Measurements from ENCODE around the gene SLC23A3.

The SLC23A3 gene

DNA sequence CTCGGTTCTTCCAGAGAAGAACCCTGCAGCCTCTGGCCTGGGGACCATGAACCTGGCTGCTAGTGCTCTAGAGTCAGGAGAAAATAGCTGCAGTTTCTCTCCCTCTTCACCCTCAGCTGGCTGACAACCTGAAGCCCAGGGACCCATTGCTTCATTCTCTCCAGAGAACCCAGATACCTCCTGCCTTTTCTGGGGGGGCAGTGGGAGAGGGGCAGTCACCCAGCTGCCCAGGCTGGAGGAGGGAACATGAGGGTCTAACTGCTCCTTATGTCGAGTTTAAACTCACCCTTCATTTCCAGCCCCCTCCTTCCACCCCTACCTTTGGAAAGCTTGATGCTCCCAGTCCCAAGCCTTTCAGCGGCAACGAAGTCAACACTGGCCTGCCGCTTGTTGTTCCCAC lies 29.1 kb upstream of the SLC23A3 start:
- no peaks in the 10 kb centered on the region for H3K79me2 ChIP-seq (ENCODE audit: insufficient read depth, low read length)
- no peaks in the 10 kb centered on the region for H3F3A ChIP-seq (ENCODE audit: insufficient read depth, low read length)
- no peaks in the 10 kb centered on the region for H4K20me1 ChIP-seq (ENCODE audit: insufficient read depth, low read length)
- no peaks in the 10 kb centered on the region for H3K36me3 ChIP-seq (ENCODE audit: insufficient read depth, low read length)
- TF ChIP-seq EZH2 (IDR thresholded peaks at IDR 0.05; ENCODE audit: borderline replicate concordance, low read length): no peak
- TF ChIP-seq, protein P1, sequence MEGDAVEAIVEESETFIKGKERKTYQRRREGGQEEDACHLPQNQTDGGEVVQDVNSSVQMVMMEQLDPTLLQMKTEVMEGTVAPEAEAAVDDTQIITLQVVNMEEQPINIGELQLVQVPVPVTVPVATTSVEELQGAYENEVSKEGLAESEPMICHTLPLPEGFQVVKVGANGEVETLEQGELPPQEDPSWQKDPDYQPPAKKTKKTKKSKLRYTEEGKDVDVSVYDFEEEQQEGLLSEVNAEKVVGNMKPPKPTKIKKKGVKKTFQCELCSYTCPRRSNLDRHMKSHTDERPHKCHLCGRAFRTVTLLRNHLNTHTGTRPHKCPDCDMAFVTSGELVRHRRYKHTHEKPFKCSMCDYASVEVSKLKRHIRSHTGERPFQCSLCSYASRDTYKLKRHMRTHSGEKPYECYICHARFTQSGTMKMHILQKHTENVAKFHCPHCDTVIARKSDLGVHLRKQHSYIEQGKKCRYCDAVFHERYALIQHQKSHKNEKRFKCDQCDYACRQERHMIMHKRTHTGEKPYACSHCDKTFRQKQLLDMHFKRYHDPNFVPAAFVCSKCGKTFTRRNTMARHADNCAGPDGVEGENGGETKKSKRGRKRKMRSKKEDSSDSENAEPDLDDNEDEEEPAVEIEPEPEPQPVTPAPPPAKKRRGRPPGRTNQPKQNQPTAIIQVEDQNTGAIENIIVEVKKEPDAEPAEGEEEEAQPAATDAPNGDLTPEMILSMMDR (IDR thresholded peaks at IDR 0.05; ENCODE audit: low read length): no peak
- H3K4me2 ChIP-seq (ENCODE audit: low read length): no peak overlapping the region
- H3K9ac ChIP-seq (ENCODE audit: low read length): no peak overlapping the region
- no peak overlapping the region for H3K27ac ChIP-seq (ENCODE audit: low read depth, low read length, poor library complexity, severe bottlenecking)
- no peaks in the 10 kb centered on the region for H3K9me3 ChIP-seq (ENCODE audit: low read length)
- H2AFZ ChIP-seq (ENCODE audit: low read length): no peak overlapping the region
- no peaks in the 10 kb centered on the region for H3K9me2 ChIP-seq (ENCODE audit: low read depth, low read length)
- no peak overlapping the region for H3K4me3 ChIP-seq (ENCODE audit: low read depth, low read length, poor library complexity, severe bottlenecking)
- H3K4me1 ChIP-seq (ENCODE audit: insufficient read depth, low read length, severe bottlenecking): no peaks in the 10 kb centered on the region
- no peaks in the 10 kb centered on the region for H3K27me3 ChIP-seq (ENCODE audit: insufficient read depth, low read length)

GRCh38 chr2:219197388-219197787 lies 27.6 kb upstream of the SLC23A3 start:
- no peaks in the 10 kb centered on the region for H3K9me3 ChIP-seq (ENCODE audit: low read length)
- no peaks in the 10 kb centered on the region for H3K36me3 ChIP-seq (ENCODE audit: insufficient read depth, low read length)
- no peak overlapping the region for H3K9ac ChIP-seq (ENCODE audit: low read length)
- no peaks in the 10 kb centered on the region for H3K9me2 ChIP-seq (ENCODE audit: low read depth, low read length)
- no peak overlapping the region for H2AFZ ChIP-seq (ENCODE audit: low read length)
- H3K79me2 ChIP-seq (ENCODE audit: insufficient read depth, low read length): no peaks in the 10 kb centered on the region
- no peaks in the 10 kb centered on the region for H3K27me3 ChIP-seq (ENCODE audit: insufficient read depth, low read length)
- no peaks in the 10 kb centered on the region for H4K20me1 ChIP-seq (ENCODE audit: insufficient read depth, low read length)
- no peak for TF ChIP-seq EZH2 (IDR thresholded peaks at IDR 0.05; ENCODE audit: borderline replicate concordance, low read length)
- TF ChIP-seq, protein P1 (IDR thresholded peaks at IDR 0.05; ENCODE audit: low read length): no peak
- no peak overlapping the region for H3K4me3 ChIP-seq (ENCODE audit: low read depth, low read length, poor library complexity, severe bottlenecking)
- no peaks in the 10 kb centered on the region for H3F3A ChIP-seq (ENCODE audit: insufficient read depth, low read length)
- H3K4me2 ChIP-seq (ENCODE audit: low read length): no peak overlapping the region
- no peaks in the 10 kb centered on the region for H3K4me1 ChIP-seq (ENCODE audit: insufficient read depth, low read length, severe bottlenecking)
- H3K27ac ChIP-seq (ENCODE audit: low read depth, low read length, poor library complexity, severe bottlenecking): no peak overlapping the region

GRCh38 chr2:219186754-219187456 lies 17.1 kb upstream of the SLC23A3 start:
- Histone ChIP-seq H3K4me3 (ENCODE audit: low read depth, low read length, poor library complexity, severe bottlenecking) (no peak overlapping the region), H3K27me3 (ENCODE audit: insufficient read depth, low read length) (no peaks in the 10 kb centered on the region), H3K4me1 (ENCODE audit: insufficient read depth, low read length, severe bottlenecking) (no peaks in the 10 kb centered on the region), H3F3A (ENCODE audit: insufficient read depth, low read length) (no peaks in the 10 kb centered on the region), H4K20me1 (ENCODE audit: insufficient read depth, low read length) (no peaks in the 10 kb centered on the region), H3K27ac (ENCODE audit: low read depth, low read length, poor library complexity, severe bottlenecking) (peak overlapping the region; percentile 53), H3K9me3 (ENCODE audit: low read length) (no peaks in the 10 kb centered on the region), H3K4me2 (ENCODE audit: low read length) (no peak overlapping the region), H2AFZ (ENCODE audit: low read length) (no peak overlapping the region), H3K79me2 (ENCODE audit: insufficient read depth, low read length) (no peaks in the 10 kb centered on the region), H3K9me2 (ENCODE audit: low read depth, low read length) (no peaks in the 10 kb centered on the region), H3K36me3 (ENCODE audit: insufficient read depth, low read length) (peaks cover 26% of the 10 kb centered on the region), H3K9ac (ENCODE audit: low read length) (no peak overlapping the region)
- TF ChIP-seq, protein P1 (IDR thresholded peaks at IDR 0.05; ENCODE audit: low read length): no peak
- no peak for TF ChIP-seq EZH2 (IDR thresholded peaks at IDR 0.05; ENCODE audit: borderline replicate concordance, low read length)
